ENCODE measurements around the gene SLC22A4.

The SLC22A4 gene

GRCh38 chr5:132378580-132378979, 84.4 kb downstream of the SLC22A4 start:
- DNase-seq = no peak

- DNase-seq = no peak
These were observed 85.9 kb downstream of the SLC22A4 start for GRCh38 chr5:132380047-132380446.

GRCh38 chr5:132380741-132381140, 86.5 kb downstream of the SLC22A4 start:
- no peak for DNase-seq

- no peak for DNase-seq
These were observed 87.4 kb downstream of the SLC22A4 start for GRCh38 chr5:132381614-132382013.

GRCh38 chr5:132383261-132383660, 89.1 kb downstream of the SLC22A4 start:
- DNase-seq = no peak

- DNase-seq = no peak
These were observed 89.8 kb downstream of the SLC22A4 start for GRCh38 chr5:132383984-132384383.

- DNase-seq = no peak
These were observed 90.4 kb downstream of the SLC22A4 start for GRCh38 chr5:132384506-132385050.

- peak; percentile 20 for DNase-seq
These were observed 91.3 kb downstream of the SLC22A4 start for GRCh38 chr5:132385326-132386105.

- DNase-seq = no peak
These were observed 92.6 kb downstream of the SLC22A4 start for GRCh38 chr5:132386644-132387286.

- DNase-seq = no peak
These were observed 93.5 kb downstream of the SLC22A4 start for GRCh38 chr5:132387640-132388117.

GRCh38 chr5:132388244-132389050, 94.3 kb downstream of the SLC22A4 start:
- no peak for DNase-seq

- DNase-seq = no peak
These were observed 94.8 kb downstream of the SLC22A4 start for GRCh38 chr5:132389051-132389331.

- DNase-seq = no peak
These were observed 95.5 kb downstream of the SLC22A4 start for GRCh38 chr5:132389585-132390286.

- DNase-seq = no peak
These were observed 97.1 kb downstream of the SLC22A4 start for GRCh38 chr5:132391247-132391646.

- no peak for DNase-seq
These were observed 97.7 kb downstream of the SLC22A4 start for GRCh38 chr5:132391870-132392269.

- DNase-seq = no peak
These were observed 98.2 kb downstream of the SLC22A4 start for GRCh38 chr5:132392411-132392810.

- DNase-seq = no peak
These were observed 99.0 kb downstream of the SLC22A4 start for GRCh38 chr5:132392978-132393825.
